ENCODE results near the gene OR10A2. TPM values are rescaled to one million over a fixed set of nuclear protein-coding genes. Genes with fewer than 3 reads are reported as not detected.

Gene OR10A2
- total and polyA plus RNA-seq, 4 donors: not detected

Other genes starting within 250 kb of the OR10A2 start
- 100 to 1,000 TPM; 124 to 150 TPM for gene TPP1, start 243.6 kb upstream of the OR10A2 start, total RNA-seq
- 100 to 1,000 TPM in 1 of 2 donors, 10 to 100 TPM in 1; 57.6 to 169 TPM for gene TPP1, start 243.6 kb upstream of the OR10A2 start, polyA plus RNA-seq
- 10 to 100 TPM; 14.9 to 39.9 TPM for gene DCHS1, start 207.2 kb upstream of the OR10A2 start, total RNA-seq
- gene DCHS1, start 207.2 kb upstream of the OR10A2 start, polyA plus RNA-seq: 1 to 10 TPM; 6.0 to 8.2 TPM
- gene MRPL17, start 179.7 kb upstream of the OR10A2 start, total RNA-seq: 10 to 100 TPM; 28.2 to 43.2 TPM
- 10 to 100 TPM; 48.6 to 81.4 TPM for gene MRPL17, start 179.7 kb upstream of the OR10A2 start, polyA plus RNA-seq
- under 1 TPM; 0.06 to 0.18 TPM for gene OR2AG2, start 91.1 kb upstream of the OR10A2 start, total RNA-seq
- under 1 TPM in 1 of 2 donors, not detected in 1; 0.01 TPM for gene OR2AG2, start 91.1 kb upstream of the OR10A2 start, polyA plus RNA-seq
- not detected for gene OR2AG1, start 80.0 kb upstream of the OR10A2 start, total RNA-seq
- not detected for gene OR2AG1, start 80.0 kb upstream of the OR10A2 start, polyA plus RNA-seq
- under 1 TPM; 0.21 to 0.23 TPM for gene OR6A2, start 63.4 kb upstream of the OR10A2 start, total RNA-seq
- not detected for gene OR6A2, start 63.4 kb upstream of the OR10A2 start, polyA plus RNA-seq
- not detected for gene OR10A5, start 17.4 kb upstream of the OR10A2 start, total RNA-seq
- not detected for gene OR10A5, start 17.4 kb upstream of the OR10A2 start, polyA plus RNA-seq
- not detected for gene OR10A4, start 13.6 kb downstream of the OR10A2 start, total RNA-seq
- gene OR10A4, start 13.6 kb downstream of the OR10A2 start, polyA plus RNA-seq: not detected
- under 1 TPM in 1 of 2 donors, not detected in 1; 0.25 TPM for gene OR2D2, start 29.4 kb downstream of the OR10A2 start, total RNA-seq
- not detected for gene OR2D2, start 29.4 kb downstream of the OR10A2 start, polyA plus RNA-seq
- not detected for gene OR2D3, start 57.9 kb downstream of the OR10A2 start, total RNA-seq
- not detected for gene OR2D3, start 57.9 kb downstream of the OR10A2 start, polyA plus RNA-seq
- 1 to 10 TPM; 1.2 to 3.9 TPM for gene ZNF215, start 63.4 kb downstream of the OR10A2 start, total RNA-seq
- under 1 TPM; 0.26 to 0.54 TPM for gene ZNF215, start 63.4 kb downstream of the OR10A2 start, polyA plus RNA-seq
- 10 to 100 TPM in 1 of 2 donors, 1 to 10 TPM in 1; 4.7 to 14.1 TPM for gene ZNF214, start 157.3 kb downstream of the OR10A2 start, total RNA-seq
- 1 to 10 TPM in 1 of 2 donors, under 1 TPM in 1; 0.96 to 1.1 TPM for gene ZNF214, start 157.3 kb downstream of the OR10A2 start, polyA plus RNA-seq
- under 1 TPM; 0.15 to 0.31 TPM for gene NLRP14, start 157.4 kb downstream of the OR10A2 start, total RNA-seq
- under 1 TPM in 1 of 2 donors, not detected in 1; 0.01 TPM for gene NLRP14, start 157.4 kb downstream of the OR10A2 start, polyA plus RNA-seq
- gene RBMXL2, start 225.9 kb downstream of the OR10A2 start, total RNA-seq: under 1 TPM; 0.09 to 0.37 TPM
- gene RBMXL2, start 225.9 kb downstream of the OR10A2 start, polyA plus RNA-seq: not detected